Tibial artery (tissue), 4 donors: ENCODE data around the gene TLE2.
A peak's percentile ranks its signal among the peaks of the same experiment; 100 is the strongest.

Source experiments
- DNase-seq, 2 donors: peaks; one replicate each; pipeline ENCODE4 v3.0.0-alpha.2; 2019
- H3K27ac ChIP-seq, 2 donors: fragments of 200-600 bp; sonication (generic) in 1 of 2; 1 replicate in 1 of 2; 2 replicates in 1 of 2; pipeline ENCODE4 v1.5.1; 2018 to 2019; ENCODE audit warnings: mild to moderate bottlenecking in 1 of 2
- H3K27me3 ChIP-seq, 2 donors: fragments of 200-600 bp; sonication (generic) in 1 of 2; one replicate each; pipeline versions ENCODE4 v1.5.1 to v1.6.0; 2016 to 2019
- H3K36me3 ChIP-seq, 3 donors: fragments of 200-600 bp; sonication (generic) in 2 of 3; one replicate each; pipeline ENCODE4 v1.5.1; 2016 to 2019; ENCODE audit warnings: mild to moderate bottlenecking in 2 of 3
- H3K4me1 ChIP-seq, 4 donors: fragments of 200-600 bp; sonication (generic) in 2 of 4; 1 replicate in 3 of 4; 2 replicates in 1 of 4; pipeline ENCODE4 v1.5.1; 2016 to 2019
- H3K4me3 ChIP-seq, 2 donors: fragments of 200-600 bp; sonication (generic) in 1 of 2; 1 replicate in 1 of 2; 2 replicates in 1 of 2; pipeline ENCODE4 v1.5.1; 2018 to 2019; ENCODE audit warnings: mild to moderate bottlenecking in 2 of 2
- H3K9me3 ChIP-seq, 3 donors: fragments of 200-600 bp; sonication (generic) in 1 of 3; one replicate each; pipeline ENCODE4 v1.5.1; 2016 to 2019
- CTCF ChIP-seq, 2 experiments: fragments of 200-600 bp in 1 of 2; fragments of 450-650 bp in 1 of 2; IDR thresholded peaks; one replicate each; pipeline ENCODE4 v1.5.1; 2017 to 2019; ENCODE audit warnings: antibody characterized with exemption in 2 of 2, mild to moderate bottlenecking in 1 of 2, moderate library complexity in 1 of 2
- intact Hi-C: fragments of 100-400 bp; cut with DNase I; formaldehyde crosslinking; loops from one replicate; pipeline ENCODE4 v1.15.0; 2023; ENCODE audit warnings: low total_unique reads

Gene TLE2

GRCh38 chr19:3058009-3058820 lies 29.1 kb upstream of the TLE2 start:
- TF ChIP-seq CTCF (IDR thresholded peaks at IDR 0.05) = no peak
- Histone ChIP-seq H3K4me3 (no peak overlapping the region), H3K27ac (peak overlapping the region; percentile 64 to 65), H3K9me3 (no peaks in the 10 kb centered on the region), H3K36me3 (peaks cover 20 to 60% (median 51%) of the 10 kb centered on the region in 3 donors), H3K4me1 (peaks cover 0 to 58% (median 33%) of the 10 kb centered on the region in 4 donors), H3K27me3 (no peaks in the 10 kb centered on the region)
- no peak for DNase-seq
- intact Hi-C loops = no loop called here

GRCh38 chr19:3057275-3057714 lies 28.2 kb upstream of the TLE2 start:
- peak; percentile 83 to 95 for DNase-seq
- Histone ChIP-seq H3K36me3 (peaks cover 21 to 63% (median 53%) of the 10 kb centered on the region in 3 donors), H3K4me1 (peaks cover 0 to 52% (median 26%) of the 10 kb centered on the region in 4 donors), H3K27me3 (no peaks in the 10 kb centered on the region), H3K4me3 (no peak overlapping the region), H3K27ac (peak overlapping the region; percentile 64 to 65), H3K9me3 (no peaks in the 10 kb centered on the region)
- peak; percentile 19 to 35 for TF ChIP-seq CTCF (IDR thresholded peaks at IDR 0.05)
- intact Hi-C loops = no loop called here

GRCh38 chr19:3056417-3057088 lies 27.5 kb upstream of the TLE2 start:
- TF ChIP-seq CTCF (IDR thresholded peaks at IDR 0.05) = no peak
- no peaks in the 10 kb centered on the region for H3K27me3 ChIP-seq
- peaks cover 21 to 63% (median 53%) of the 10 kb centered on the region in 3 donors for H3K36me3 ChIP-seq
- peaks cover 0 to 52% (median 26%) of the 10 kb centered on the region in 4 donors for H3K4me1 ChIP-seq
- no peak overlapping the region for H3K4me3 ChIP-seq
- H3K9me3 ChIP-seq = no peaks in the 10 kb centered on the region
- peak overlapping the region; percentile 64 to 65 for H3K27ac ChIP-seq
- no peak for DNase-seq
- intact Hi-C loops = no loop called here

GRCh38 chr19:3055741-3056416 lies 26.8 kb upstream of the TLE2 start:
- Histone ChIP-seq H3K4me3 (no peak overlapping the region), H3K9me3 (no peaks in the 10 kb centered on the region), H3K36me3 (peaks cover 21 to 63% (median 53%) of the 10 kb centered on the region in 3 donors), H3K27ac (peak overlapping the region in 1 of 2 donors; percentile 65), H3K27me3 (no peaks in the 10 kb centered on the region), H3K4me1 (peaks cover 0 to 48% (median 22%) of the 10 kb centered on the region in 4 donors)
- intact Hi-C loops = no loop called here
- no peak for DNase-seq
- TF ChIP-seq CTCF (IDR thresholded peaks at IDR 0.05) = no peak

- Histone ChIP-seq H3K36me3 (peaks cover 21 to 63% (median 53%) of the 10 kb centered on the region in 3 donors), H3K9me3 (no peaks in the 10 kb centered on the region), H3K4me1 (peaks cover 0 to 43% (median 20%) of the 10 kb centered on the region in 4 donors), H3K27me3 (no peaks in the 10 kb centered on the region), H3K27ac (no peak overlapping the region), H3K4me3 (no peak overlapping the region)
- DNase-seq = no peak
- no peak for TF ChIP-seq CTCF (IDR thresholded peaks at IDR 0.05)
- intact Hi-C loops = no loop called here
Observed at GRCh38 chr19:3054972-3055740, 26.1 kb upstream of the TLE2 start.
